HCT116 (cell line): ENCODE results near the gene MAP2K3. TPM values are rescaled to one million over a fixed set of nuclear protein-coding genes. Genes with fewer than 3 reads are reported as not detected.

ENCODE experiments used
- ATAC-seq: fragments of 200-7000 bp; cut with Tn5 transposase; 2 replicates; pipeline ENCODE4 v1.9.1; 2020; ENCODE audit warnings: mild to moderate bottlenecking, moderate library complexity
- BruUV-seq: library from RNA; stranded (reverse); fragments of 400-500 nt; replicated peaks from 2 replicates; lab custom pipeline; 2021; lab: Mats Ljungman, UMichigan
- CTCF ChIA-PET: fragments of 300-600 bp; sonication (Branson Sonifier 250); formaldehyde crosslinking; loops from one replicate; lab custom pipeline; 2021; ENCODE audit warnings: antibody characterized with exemption; lab: Charles Lee
- POLR2A ChIA-PET: fragments of 300-600, 350-600 bp; sonication (Branson Sonifier 250); formaldehyde crosslinking; loops from one replicate; lab custom pipeline; 2021; ENCODE audit warnings: antibody characterized with exemption; lab: Charles Lee
- RAD21 ChIA-PET, 2 experiments: fragments of 300-600 bp; sonication (Branson Sonifier 250); formaldehyde crosslinking; loops; one replicate each; lab custom pipeline; 2023; ENCODE audit warnings: low total read pairs in 2 of 2; ENCODE audit not compliant: uncharacterized antibody in 2 of 2, unreplicated experiment in 2 of 2, low non-redundant PET in 1 of 2; lab: Charles Lee
- DNase-seq: peaks from one replicate; pipeline ENCODE4 v3.0.0-alpha.2; 2010; ENCODE audit warnings: low read depth, low spot score
- H2AFZ ChIP-seq: fragments of 200-600 bp; shearing (Covaris generic), sonication (generic); 2 replicates; pipeline ENCODE4 v1.6.1; 2017; ENCODE audit warnings: low read depth, mixed run types, mixed read lengths, antibody characterized with exemption, low read length; ENCODE audit not compliant: poor library complexity, severe bottlenecking
- H3K27ac ChIP-seq: 2 replicates; pipeline ENCODE4 v1.5.1; 2012; ENCODE audit warnings: low read depth, low read length
- H3K27me3 ChIP-seq: fragments of 200-600 bp; sonication (generic); 2 replicates; pipeline ENCODE4 v1.6.1; 2016; ENCODE audit warnings: mixed run types, low read length, mixed read lengths; ENCODE audit not compliant: insufficient read depth
- H3K36me3 ChIP-seq, 2 experiments: fragments of 200-500 bp in 1 of 2; fragments of 200-600 bp in 1 of 2; sonication (Bioruptor generic) in 1 of 2; sonication (generic) in 1 of 2; 2 replicates each; pipeline versions ENCODE4 v1.5.1 to v1.6.1; 2014 to 2016; ENCODE audit warnings: low read length in 2 of 2, inconsistent platforms in 1 of 2, mixed read lengths in 1 of 2, mixed run types in 1 of 2; ENCODE audit not compliant: insufficient read depth in 2 of 2, control insufficient read depth in 1 of 2
- H3K4me1 ChIP-seq, 2 experiments: fragments of 200-600 bp in 1 of 2; sonication (generic) in 1 of 2; 2 replicates each; pipeline versions ENCODE4 v1.5.1 to v1.6.1; 2012 to 2017; ENCODE audit warnings: low read length in 2 of 2, inconsistent platforms in 1 of 2, mild to moderate bottlenecking in 1 of 2, mixed read lengths in 1 of 2, mixed run types in 1 of 2, moderate library complexity in 1 of 2; ENCODE audit not compliant: insufficient read depth in 2 of 2, control insufficient read depth in 1 of 2
- H3K4me2 ChIP-seq: fragments of 200-600 bp; sonication (generic); 2 replicates; pipeline ENCODE4 v1.6.1; 2017; ENCODE audit warnings: mixed run types, low read length, mixed read lengths
- H3K4me3 ChIP-seq, 2 experiments: fragments of 200-600 bp in 1 of 2; sonication (generic) in 1 of 2; replicated peaks in 1 of 2; 2 replicates each; pipeline ENCODE4 v1.5.1; 2011 to 2016; ENCODE audit warnings: low read length in 2 of 2, control low read depth in 1 of 2, low read depth in 1 of 2, mild to moderate bottlenecking in 1 of 2, mixed read lengths in 1 of 2, mixed run types in 1 of 2
- H3K79me2 ChIP-seq: fragments of 200-600 bp; sonication (generic); 2 replicates; pipeline ENCODE4 v1.6.1; 2017; ENCODE audit warnings: mild to moderate bottlenecking, mixed run types, low read length, moderate library complexity, mixed read lengths; ENCODE audit not compliant: insufficient read depth
- H3K9ac ChIP-seq: fragments of 200-600 bp; sonication (generic); 2 replicates; pipeline ENCODE4 v1.6.1; 2016; ENCODE audit warnings: low read length, mixed read lengths
- H3K9me2 ChIP-seq: fragments of 200-600 bp; sonication (generic), shearing (Covaris generic); 2 replicates; pipeline ENCODE4 v1.6.1; 2017; ENCODE audit warnings: mixed run types, mild to moderate bottlenecking, moderate library complexity; ENCODE audit not compliant: insufficient read depth
- H3K9me3 ChIP-seq, 2 experiments: fragments of 200-500 bp in 1 of 2; fragments of 200-600 bp in 1 of 2; sonication (Bioruptor generic) in 1 of 2; sonication (generic) in 1 of 2; 2 replicates each; pipeline ENCODE4 v1.6.1; 2014 to 2017; ENCODE audit warnings: low read length in 2 of 2, mixed read lengths in 2 of 2, inconsistent platforms in 1 of 2, low read depth in 1 of 2, mild to moderate bottlenecking in 1 of 2, mixed run types in 1 of 2, moderate library complexity in 1 of 2; ENCODE audit not compliant: control insufficient read depth in 1 of 2, insufficient read depth in 1 of 2
- H4K20me1 ChIP-seq: fragments of 200-600 bp; sonication (generic), shearing (Covaris generic); 2 replicates; pipeline ENCODE4 v1.6.1; 2017; ENCODE audit warnings: mixed run types, mild to moderate bottlenecking, moderate library complexity; ENCODE audit not compliant: insufficient read depth
- CBX3 ChIP-seq: IDR thresholded peaks from 2 replicates; pipeline ENCODE4 v1.6.1; 2012; ENCODE audit warnings: low read depth
- EGR1 ChIP-seq: IDR thresholded peaks from 2 replicates; pipeline ENCODE4 v1.6.1; 2012; ENCODE audit warnings: low read depth
- ELF1 ChIP-seq: IDR thresholded peaks from 2 replicates; pipeline ENCODE4 v1.6.1; 2012; ENCODE audit warnings: low read depth, borderline replicate concordance
- EZH2phosphoT487 ChIP-seq: fragments of 200-600 bp; IDR thresholded peaks from 2 replicates; pipeline ENCODE4 v1.6.1; 2018; ENCODE audit warnings: antibody characterized with exemption, borderline replicate concordance
- JUND ChIP-seq: IDR thresholded peaks from 2 replicates; pipeline ENCODE4 v1.6.1; 2012
- POLR2AphosphoS5 ChIP-seq: IDR thresholded peaks from 2 replicates; pipeline ENCODE4 v1.6.1; 2011; ENCODE audit warnings: mild to moderate bottlenecking, low read depth, low read length, moderate library complexity
- SIN3A ChIP-seq: IDR thresholded peaks from 2 replicates; pipeline ENCODE4 v1.6.1; 2012; ENCODE audit warnings: low read depth
- intact Hi-C: fragments of 100-400 bp; cut with micrococcal nuclease; formaldehyde crosslinking; loops from 2 replicates; pipeline ENCODE4 v1.10.0; 2022
- total RNA-seq: library from RNA; stranded (reverse); gene quantifications from one replicate; pipeline ENCODE4 v1.2.1, GENCODE V29; 2021; ENCODE audit not compliant: unreplicated experiment
- TF ChIP-seq, protein P1 (sequence below): IDR thresholded peaks from 2 replicates; pipeline ENCODE4 v1.6.1; 2012; ENCODE audit warnings: low read depth
- TF ChIP-seq, protein P2 (sequence below): IDR thresholded peaks from 2 replicates; pipeline ENCODE4 v1.6.1; 2011; ENCODE audit warnings: mild to moderate bottlenecking, low read length, moderate library complexity; ENCODE audit not compliant: insufficient replicate concordance; ENCODE audit errors: extremely low read depth
- TF ChIP-seq, protein P3 (sequence below): IDR thresholded peaks from 2 replicates; pipeline ENCODE4 v1.6.1; 2012

MAP2K3 gene
- total RNA-seq, 1 experiment from 2014 or later, result 96.7 TPM

DNA sequence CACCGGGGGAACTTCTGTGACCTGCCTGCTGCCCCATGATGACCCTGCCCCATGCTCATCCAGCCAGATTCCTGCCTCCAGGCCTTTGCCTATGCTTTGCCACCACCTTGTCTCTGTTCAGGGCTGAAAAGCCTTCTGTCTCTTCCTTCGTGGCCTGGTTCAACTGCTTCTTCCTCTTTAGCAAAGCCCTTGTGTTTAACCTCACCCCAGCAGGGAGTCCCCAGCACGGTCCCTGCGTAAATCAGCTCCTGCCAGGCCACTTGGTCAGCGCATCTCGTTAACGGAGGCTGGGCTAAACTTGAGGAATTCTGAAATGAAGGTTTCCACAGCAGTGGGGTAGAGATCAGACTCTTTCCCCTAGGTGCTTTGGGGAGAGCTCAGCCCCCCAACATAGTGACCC is 75.5 kb downstream of the MAP2K3 start:
- no peak for ATAC-seq

More for the DNA sequence above, 75.5 kb downstream of the MAP2K3 start:
- TF ChIP-seq, protein P1, sequence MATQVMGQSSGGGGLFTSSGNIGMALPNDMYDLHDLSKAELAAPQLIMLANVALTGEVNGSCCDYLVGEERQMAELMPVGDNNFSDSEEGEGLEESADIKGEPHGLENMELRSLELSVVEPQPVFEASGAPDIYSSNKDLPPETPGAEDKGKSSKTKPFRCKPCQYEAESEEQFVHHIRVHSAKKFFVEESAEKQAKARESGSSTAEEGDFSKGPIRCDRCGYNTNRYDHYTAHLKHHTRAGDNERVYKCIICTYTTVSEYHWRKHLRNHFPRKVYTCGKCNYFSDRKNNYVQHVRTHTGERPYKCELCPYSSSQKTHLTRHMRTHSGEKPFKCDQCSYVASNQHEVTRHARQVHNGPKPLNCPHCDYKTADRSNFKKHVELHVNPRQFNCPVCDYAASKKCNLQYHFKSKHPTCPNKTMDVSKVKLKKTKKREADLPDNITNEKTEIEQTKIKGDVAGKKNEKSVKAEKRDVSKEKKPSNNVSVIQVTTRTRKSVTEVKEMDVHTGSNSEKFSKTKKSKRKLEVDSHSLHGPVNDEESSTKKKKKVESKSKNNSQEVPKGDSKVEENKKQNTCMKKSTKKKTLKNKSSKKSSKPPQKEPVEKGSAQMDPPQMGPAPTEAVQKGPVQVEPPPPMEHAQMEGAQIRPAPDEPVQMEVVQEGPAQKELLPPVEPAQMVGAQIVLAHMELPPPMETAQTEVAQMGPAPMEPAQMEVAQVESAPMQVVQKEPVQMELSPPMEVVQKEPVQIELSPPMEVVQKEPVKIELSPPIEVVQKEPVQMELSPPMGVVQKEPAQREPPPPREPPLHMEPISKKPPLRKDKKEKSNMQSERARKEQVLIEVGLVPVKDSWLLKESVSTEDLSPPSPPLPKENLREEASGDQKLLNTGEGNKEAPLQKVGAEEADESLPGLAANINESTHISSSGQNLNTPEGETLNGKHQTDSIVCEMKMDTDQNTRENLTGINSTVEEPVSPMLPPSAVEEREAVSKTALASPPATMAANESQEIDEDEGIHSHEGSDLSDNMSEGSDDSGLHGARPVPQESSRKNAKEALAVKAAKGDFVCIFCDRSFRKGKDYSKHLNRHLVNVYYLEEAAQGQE, result no peak
- TF ChIP-seq CBX3 (no peak), EGR1 (no peak), SIN3A (no peak), ELF1 (no peak), EZH2phosphoT487 (no peak), POLR2AphosphoS5 (no peak), JUND (no peak)
- TF ChIP-seq, protein P2, sequence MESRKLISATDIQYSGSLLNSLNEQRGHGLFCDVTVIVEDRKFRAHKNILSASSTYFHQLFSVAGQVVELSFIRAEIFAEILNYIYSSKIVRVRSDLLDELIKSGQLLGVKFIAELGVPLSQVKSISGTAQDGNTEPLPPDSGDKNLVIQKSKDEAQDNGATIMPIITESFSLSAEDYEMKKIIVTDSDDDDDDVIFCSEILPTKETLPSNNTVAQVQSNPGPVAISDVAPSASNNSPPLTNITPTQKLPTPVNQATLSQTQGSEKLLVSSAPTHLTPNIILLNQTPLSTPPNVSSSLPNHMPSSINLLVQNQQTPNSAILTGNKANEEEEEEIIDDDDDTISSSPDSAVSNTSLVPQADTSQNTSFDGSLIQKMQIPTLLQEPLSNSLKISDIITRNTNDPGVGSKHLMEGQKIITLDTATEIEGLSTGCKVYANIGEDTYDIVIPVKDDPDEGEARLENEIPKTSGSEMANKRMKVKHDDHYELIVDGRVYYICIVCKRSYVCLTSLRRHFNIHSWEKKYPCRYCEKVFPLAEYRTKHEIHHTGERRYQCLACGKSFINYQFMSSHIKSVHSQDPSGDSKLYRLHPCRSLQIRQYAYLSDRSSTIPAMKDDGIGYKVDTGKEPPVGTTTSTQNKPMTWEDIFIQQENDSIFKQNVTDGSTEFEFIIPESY, result no peak
- TF ChIP-seq, protein P3, sequence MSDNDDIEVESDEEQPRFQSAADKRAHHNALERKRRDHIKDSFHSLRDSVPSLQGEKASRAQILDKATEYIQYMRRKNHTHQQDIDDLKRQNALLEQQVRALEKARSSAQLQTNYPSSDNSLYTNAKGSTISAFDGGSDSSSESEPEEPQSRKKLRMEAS, result no peak
- Histone ChIP-seq H3K27me3 (no peaks in the 10 kb centered on the region), H2AFZ (no peak overlapping the region), H4K20me1 (no peaks in the 10 kb centered on the region), H3K9me3 (no peaks in the 10 kb centered on the region), H3K9ac (no peak overlapping the region), H3K4me3 (no peak overlapping the region), H3K36me3 (no peaks in the 10 kb centered on the region), H3K79me2 (no peaks in the 10 kb centered on the region), H3K4me1 (peaks cover 8 to 11% of the 10 kb centered on the region in 2 experiments), H3K27ac (no peak overlapping the region), H3K4me2 (no peak overlapping the region), H3K9me2 (no peaks in the 10 kb centered on the region)
- ChIA-PET POLR2A (no interaction called here), RAD21 (no interaction called here), CTCF (no interaction called here)
- intact Hi-C loops, result no loop called here
- no TSS peak for BruUV-seq
- no peak for DNase-seq
